K562 (cell line): ENCODE data around the gene COX6B1. TPM values are rescaled to one million over a fixed set of nuclear protein-coding genes. Genes with fewer than 3 reads are reported as not detected.

ENCODE experiments used
- ATAC-seq: fragments of 200-7000 bp; cut with Tn5 transposase; 3 replicates; pipeline ENCODE4 v1.9.1; 2020; ENCODE audit warnings: moderate library complexity
- BruUV-seq: library from RNA; stranded (reverse); fragments of 400-500 nt; replicated peaks from 2 replicates; lab custom pipeline; 2021; lab: Mats Ljungman, UMichigan
- CTCF ChIA-PET: fragments of 300-600 bp; formaldehyde crosslinking; extraction: SDS; loops from one replicate; lab custom pipeline; 2021; ENCODE audit warnings: low intra/inter-chr PET ratio; lab: Yijun Ruan, JAX
- POLR2A ChIA-PET: fragments of 300-600, 350-650 bp; sonication (Branson Sonifier 250); formaldehyde crosslinking; extraction: SDS; loops from one replicate; lab custom pipeline; 2021; ENCODE audit warnings: antibody characterized with exemption, inconsistent platforms; lab: Yijun Ruan, JAX
- DNase-seq, 4 experiments: peaks; one replicate each; pipeline versions ENCODE4 v3.0.0 to v3.0.0-alpha.2; 2011 to 2018; ENCODE audit warnings: low spot score in 3 of 4, mixed read lengths in 3 of 4; ENCODE audit errors: extremely low read depth in 1 of 4
- FAIRE-seq: peaks from 2 replicates; lab custom pipeline; 2011; peaks lifted over from hg19 to GRCh38; lab: Jason Lieb, UNC
- H2AFZ ChIP-seq: 2 replicates; pipeline ENCODE4 v1.6.0; 2011; ENCODE audit warnings: low read depth, low read length, control low read depth, inconsistent platforms
- H3K27ac ChIP-seq: fragments of 200-600 bp; 3 replicates; pipeline ENCODE4 v1.8.0; 2011; ENCODE audit warnings: low read depth, mild to moderate bottlenecking, control low read depth, inconsistent platforms, low read length, moderate library complexity, mixed read lengths; ENCODE audit errors: extremely low read depth
- H3K27me3 ChIP-seq, 2 experiments: fragments of 300-600 bp in 1 of 2; 2 replicates in 1 of 2; 3 replicates in 1 of 2; pipeline versions ENCODE4 v1.6.0 to v1.8.0; 2011; ENCODE audit warnings: inconsistent platforms in 2 of 2, low read length in 2 of 2, mild to moderate bottlenecking in 1 of 2, mixed read lengths in 1 of 2, moderate library complexity in 1 of 2; ENCODE audit not compliant: control insufficient read depth in 2 of 2, insufficient read depth in 2 of 2
- H3K36me3 ChIP-seq: fragments of 300-600 bp; 3 replicates; pipeline ENCODE4 v1.8.0; 2011; ENCODE audit warnings: mild to moderate bottlenecking, low read length, inconsistent platforms; ENCODE audit not compliant: control insufficient read depth, insufficient read depth
- H3K4me1 ChIP-seq, 2 experiments: fragments of 200-600 bp in 1 of 2; replicated peaks in 1 of 2; 2 replicates in 1 of 2; 3 replicates in 1 of 2; pipeline versions ENCODE4 v1.5.1 to v1.8.0; 2011; ENCODE audit warnings: inconsistent platforms in 2 of 2, low read length in 2 of 2, mild to moderate bottlenecking in 1 of 2, mixed read lengths in 1 of 2, moderate library complexity in 1 of 2; ENCODE audit not compliant: control insufficient read depth in 2 of 2, insufficient read depth in 2 of 2
- H3K4me2 ChIP-seq: 2 replicates; pipeline ENCODE4 v1.6.1; 2011; ENCODE audit warnings: low read length, control low read depth, inconsistent platforms, mixed read lengths; ENCODE audit not compliant: insufficient read depth
- H3K4me3 ChIP-seq: fragments of 200-600 bp; sonication (generic), shearing (Covaris generic); 2 replicates; pipeline ENCODE4 v1.5.1; 2016; ENCODE audit warnings: control low read depth, inconsistent platforms
- H3K79me2 ChIP-seq: fragments of 200-600 bp; 3 replicates; pipeline ENCODE4 v1.8.0; 2011; ENCODE audit warnings: low read length, inconsistent platforms; ENCODE audit not compliant: control insufficient read depth, insufficient read depth
- H3K9ac ChIP-seq, 2 experiments: 2 replicates each; pipeline versions ENCODE4 v1.6.0 to v1.6.1; 2011; ENCODE audit warnings: low read depth in 2 of 2, low read length in 2 of 2, control low read depth in 1 of 2, inconsistent platforms in 1 of 2, mild to moderate bottlenecking in 1 of 2, mixed read lengths in 1 of 2; ENCODE audit not compliant: insufficient read depth in 1 of 2
- H3K9me1 ChIP-seq: one replicate; pipeline ENCODE4 v1.6.0; 2011; ENCODE audit warnings: inconsistent platforms, mild to moderate bottlenecking, low read length, moderate library complexity; ENCODE audit not compliant: control insufficient read depth, insufficient read depth
- H3K9me3 ChIP-seq: replicated peaks from 2 replicates; pipeline ENCODE4 v1.5.1; 2011; ENCODE audit warnings: low read depth, low read length, inconsistent platforms; ENCODE audit not compliant: control insufficient read depth, insufficient read depth
- H4K20me1 ChIP-seq: replicated peaks from 2 replicates; pipeline ENCODE4 v1.6.1; 2011; ENCODE audit warnings: low read length, inconsistent platforms, mixed read lengths; ENCODE audit not compliant: control insufficient read depth, insufficient read depth
- MYNN ChIP-seq, 2 experiments: sonication (generic); formaldehyde crosslinking in 1 of 2; IDR thresholded peaks; 2 replicates each; pipeline versions ENCODE4 v1.5.0 to v1.6.1; 2016 to 2020; ENCODE audit warnings: antibody characterized with exemption in 1 of 2, missing genetic modification reagents in 1 of 2
- NFRKB ChIP-seq: fragments of 450-650 bp; IDR thresholded peaks from 2 replicates; pipeline ENCODE4 v1.6.1; 2016; ENCODE audit warnings: low read depth
- ZNF280B ChIP-seq: fragments of 250-450 bp; sonication (Bioruptor Pico); IDR thresholded peaks from 2 replicates; pipeline ENCODE4 v1.5.1; 2021; ENCODE audit warnings: mild to moderate bottlenecking
- ZNF518B ChIP-seq: fragments of 250-450 bp; sonication (Bioruptor Pico); IDR thresholded peaks from 2 replicates; pipeline ENCODE4 v1.5.0; 2021; ENCODE audit warnings: mild to moderate bottlenecking, moderate library complexity
- ZNF592 ChIP-seq: fragments of 450-650 bp; IDR thresholded peaks from 2 replicates; pipeline ENCODE4 v1.6.1; 2017; ENCODE audit warnings: antibody characterized with exemption, mild to moderate bottlenecking
- WGBS: fragments of 100-300 bp; shearing (Covaris generic); methylation state at CpG from one replicate; pipeline ENCODE4 v1.1.6; 2016; ENCODE audit warnings: low coverage, mixed read lengths; ENCODE audit not compliant: insufficient coverage; ENCODE audit errors: missing lambda C conversion rate; 5-methylcytosine and 5-hydroxymethylcytosine counted together
- in situ Hi-C: fragments of 300-500 bp; cut with MboI; formaldehyde crosslinking; loops from 4 replicates; pipeline ENCODE4 v1.15.0; 2018; ENCODE audit warnings: inconsistent platforms, mixed read lengths
- intact Hi-C: fragments of 100-400 bp; cut with micrococcal nuclease; formaldehyde crosslinking; loops from 2 replicates; pipeline ENCODE4 v1.14.2; 2022
- polyA plus RNA-seq, 8 experiments: library from polyadenylated mRNA; depleted of rRNA in 4 of 8; stranded (reverse) in 5 of 8; unstranded in 3 of 8; fragments of >200 nt; fragmentation: Nextera tagmentation in 2 of 8; fragmentation: Illumina TruSeq in 1 of 8; extraction: Ambion mirVana in 2 of 8; extraction: Trizol in 1 of 8; gene quantifications; 2 replicates each; pipeline versions ENCODE4 v1.2.1 to v1.2.3, GENCODE V29; 2011 to 2014; ENCODE audit warnings: inconsistent platforms in 1 of 8, missing spikeins in 1 of 8
- total RNA-seq, 7 experiments: library from RNA; depleted of rRNA in 6 of 7; stranded (reverse); fragments of >200 nt in 6 of 7; fragmentation: Illumina TruSeq in 2 of 7; extraction: Trizol in 2 of 7; gene quantifications; 2 replicates each; pipeline versions ENCODE4 v1.2.1 to v1.2.3, GENCODE V29; 2011 to 2021; ENCODE audit warnings: low replicate concordance in 1 of 7

COX6B1 gene
- total and polyA plus RNA-seq, 9 of the 15 experiments (the other 6 are each of a cell fraction or from before 2014, with no cell fraction given): 777 to 2,393 (median 1,219) TPM

- Histone ChIP-seq H4K20me1 (no peaks in the 10 kb centered on the region), H3K9ac (peak overlapping the region; percentile 80 to 88), H2AFZ (peak overlapping the region; percentile 63), H3K9me1 (no peaks in the 10 kb centered on the region), H3K36me3 (peaks cover 12% of the 10 kb centered on the region; the same call in 1 of the 3 replicates), H3K79me2 (no peaks in the 10 kb centered on the region), H3K4me2 (peak overlapping the region; percentile 85), H3K27me3 (no peaks in the 10 kb centered on the region), H3K9me3 (no peaks in the 10 kb centered on the region), H3K4me3 (no peak overlapping the region), H3K27ac (peak overlapping the region; percentile 89), H3K4me1 (peaks cover 28 to 57% of the 10 kb centered on the region in 2 experiments)
- no peak for TF ChIP-seq MYNN (IDR thresholded peaks at IDR 0.05)
- no peak for TF ChIP-seq MYNN (CRISPR knock-in tag; IDR thresholded peaks at IDR 0.05)
- no peak for TF ChIP-seq ZNF518B (CRISPR knock-in tag)
- no peak for TF ChIP-seq ZNF280B (CRISPR knock-in tag)
- peak; percentile 50; the same call in 1 of the 2 replicates for TF ChIP-seq ZNF592
- 0 out of 2 replicates have a peak, but pooled peaks have one; percentile 6 for TF ChIP-seq NFRKB
- POLR2A ChIA-PET: interaction anchor here (0.6 to 1.8 kb wide), 2 partner anchors 30 to 138 kb away, joined by 3 to 4 read pairs; partner anchors contain the start of gene HAUS5
- WGBS: 42% methylated on average over 9 of the region's 10 CpGs
- FAIRE-seq (no peak), ATAC-seq (no peak), DNase-seq (peak in 1 of 4 experiments; percentile 23)
- in situ Hi-C loops (no loop called here), intact Hi-C loops (loop anchor here (5.0 to 10.0 kb wide), 2 partner anchors 85 to 102 kb away; partner anchors contain the start of genes IGFLR1, LIN37, PSENEN and U2AF1L4)
- BruUV-seq: no TSS peak
- CTCF ChIA-PET: interaction anchor here (0.6 kb wide), 1 partner anchor 97 kb away, joined by 3 read pairs; the partner anchor contains the start of gene TMEM147
These were observed 5.8 kb upstream of the COX6B1 start for GRCh38 chr19:35642312-35642711.
